NCI-H128 (cell line): ENCODE results near the gene NOS1AP.
"Not testable (repeated sequence)": the region's sequence is repeated elsewhere in the genome, so short reads cannot be mapped to it uniquely, and the experiment has no call there.

Experiments used
- DNase-seq: peaks from one replicate; lab custom pipeline; 2025; ENCODE audit not compliant: unreplicated experiment; lab: John Stamatoyannopoulos, UW

Gene NOS1AP

DNA sequence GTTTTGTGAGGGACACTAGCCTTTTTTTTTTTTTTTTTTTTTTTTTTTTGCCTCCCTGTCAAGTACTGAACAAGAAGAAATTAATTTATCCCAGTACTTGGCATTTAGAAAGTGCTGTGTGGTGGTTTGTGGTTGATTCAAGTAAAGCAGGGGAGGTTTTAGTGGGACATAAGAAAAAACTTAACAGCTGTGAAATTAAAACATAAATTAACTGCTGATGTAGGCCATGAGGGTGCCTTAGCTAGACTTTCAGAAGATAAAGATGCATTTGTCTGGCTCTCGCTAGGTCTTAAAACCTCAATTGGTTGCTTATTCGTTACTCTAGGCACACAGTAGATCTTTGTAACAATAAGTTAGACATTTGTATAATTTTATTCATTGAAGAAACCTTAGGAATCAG lies 254.9 kb downstream of the NOS1AP start:
- DNase-seq: no peak

DNA sequence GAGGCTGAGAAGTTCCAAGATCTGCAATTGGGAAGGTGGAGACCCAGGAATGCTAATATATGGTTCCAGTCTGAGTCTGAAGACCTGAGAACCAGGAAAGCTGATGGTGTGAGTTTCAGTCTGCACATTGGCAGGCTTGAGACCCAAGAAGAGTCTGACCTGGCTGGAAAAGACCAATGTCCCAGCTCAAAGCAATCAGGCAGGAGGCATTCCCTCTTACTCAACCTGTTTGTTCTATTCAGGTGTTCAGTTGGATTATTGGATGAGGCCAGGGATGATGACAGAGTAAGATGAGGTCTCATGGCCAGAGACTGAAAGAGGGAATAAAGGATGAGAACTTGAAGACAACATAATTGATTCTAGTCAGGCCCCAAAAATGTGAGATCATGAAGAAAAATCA lies 257.1 kb downstream of the NOS1AP start:
- no peak for DNase-seq

GRCh38 chr1:162327144-162327787 lies 257.8 kb downstream of the NOS1AP start:
- no peak for DNase-seq

- DNase-seq: no peak
Observed at GRCh38 chr1:162327788-162328165, 258.3 kb downstream of the NOS1AP start.

DNA sequence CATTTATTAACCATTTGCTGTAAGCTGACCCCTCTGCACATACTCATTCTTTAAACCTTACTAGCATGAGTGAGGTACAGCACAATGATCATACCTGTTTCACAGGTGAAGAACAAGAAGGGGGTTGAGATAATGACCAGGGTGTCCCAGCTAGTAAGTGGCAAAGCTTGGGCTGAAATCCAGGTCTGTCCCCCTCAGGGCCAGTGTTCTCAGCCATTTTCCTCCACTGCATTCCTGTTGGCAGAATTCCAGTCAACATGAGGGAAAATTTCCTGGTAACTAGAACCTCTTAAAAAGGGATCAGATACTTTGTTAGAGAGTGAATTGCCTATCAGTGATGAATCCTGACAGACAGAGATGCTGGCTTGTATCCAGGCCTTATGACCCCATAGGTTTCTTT lies 259.0 kb downstream of the NOS1AP start:
- peak; percentile 47 for DNase-seq

DNA sequence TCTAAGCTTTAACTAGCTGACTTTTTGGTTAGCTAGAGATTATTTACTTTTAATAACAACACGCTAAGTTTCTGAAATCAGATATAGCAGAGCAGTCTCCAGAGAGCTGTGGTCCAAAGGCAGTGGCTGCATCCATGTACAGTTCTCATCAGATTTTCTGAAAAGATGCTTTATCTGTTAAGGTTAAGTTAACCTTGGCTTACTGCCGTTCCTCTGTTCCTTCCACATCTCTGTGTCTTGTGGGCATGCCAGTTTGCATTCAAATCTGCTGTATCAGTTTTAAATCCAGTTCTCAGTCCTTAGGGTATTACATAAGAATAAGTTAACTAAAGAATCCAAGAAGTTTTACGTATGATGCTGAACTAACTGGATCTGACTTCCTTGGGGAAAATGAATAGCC lies 260.3 kb downstream of the NOS1AP start:
- DNase-seq: no peak

DNA sequence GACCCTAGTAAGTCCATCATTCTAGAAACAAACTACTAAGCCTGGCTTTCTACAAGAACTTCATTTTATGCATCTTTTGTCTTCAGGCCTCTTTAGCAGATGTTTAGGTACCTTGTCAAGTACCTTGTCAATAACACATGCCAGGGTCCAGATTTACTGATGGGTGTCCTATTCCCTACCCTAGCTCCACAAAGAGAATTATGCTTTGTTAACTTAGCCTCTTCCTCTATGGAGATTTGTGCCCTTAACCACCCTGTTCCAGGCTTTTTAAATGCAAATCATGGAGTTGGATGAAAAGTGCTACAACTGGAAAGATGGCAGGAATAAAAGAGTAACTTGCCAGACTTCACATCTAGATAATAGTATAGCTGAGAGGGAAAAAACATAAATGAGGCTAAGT lies 264.5 kb downstream of the NOS1AP start:
- DNase-seq: no peak

- no peak for DNase-seq
Observed at GRCh38 chr1:162335126-162335525, 265.6 kb downstream of the NOS1AP start.

DNA sequence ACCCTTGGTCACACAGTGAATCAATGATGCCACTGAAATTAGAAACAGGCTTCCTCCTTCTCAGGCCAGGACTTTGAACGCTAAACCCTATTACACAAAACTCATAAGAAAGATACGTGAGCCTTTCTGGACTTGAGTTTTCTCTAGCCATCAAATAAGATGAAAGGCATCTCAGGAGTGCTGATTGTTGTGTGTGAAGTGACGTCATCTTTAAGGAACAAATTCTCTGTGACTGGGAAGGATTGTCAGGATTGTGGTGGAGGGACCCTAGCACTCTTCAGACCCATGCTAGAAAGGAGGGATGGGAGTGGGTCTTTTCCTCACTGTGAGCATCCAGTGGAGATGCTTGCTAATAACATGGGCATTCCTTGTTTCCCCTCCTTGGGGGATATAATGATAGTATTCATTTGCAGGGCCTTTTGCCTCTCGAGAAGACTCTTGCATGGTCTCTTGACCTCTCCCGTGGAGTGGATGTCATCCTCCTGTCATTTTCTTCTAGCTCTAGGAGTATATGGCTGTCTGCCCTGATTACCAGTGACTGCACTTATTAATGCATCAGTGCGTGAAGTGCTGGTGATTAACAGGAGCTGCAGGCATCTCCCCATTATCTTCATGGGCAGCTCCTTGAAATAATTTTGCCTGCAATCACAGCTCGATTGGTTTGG lies 267.3 kb downstream of the NOS1AP start:
- DNase-seq: no peak

DNA sequence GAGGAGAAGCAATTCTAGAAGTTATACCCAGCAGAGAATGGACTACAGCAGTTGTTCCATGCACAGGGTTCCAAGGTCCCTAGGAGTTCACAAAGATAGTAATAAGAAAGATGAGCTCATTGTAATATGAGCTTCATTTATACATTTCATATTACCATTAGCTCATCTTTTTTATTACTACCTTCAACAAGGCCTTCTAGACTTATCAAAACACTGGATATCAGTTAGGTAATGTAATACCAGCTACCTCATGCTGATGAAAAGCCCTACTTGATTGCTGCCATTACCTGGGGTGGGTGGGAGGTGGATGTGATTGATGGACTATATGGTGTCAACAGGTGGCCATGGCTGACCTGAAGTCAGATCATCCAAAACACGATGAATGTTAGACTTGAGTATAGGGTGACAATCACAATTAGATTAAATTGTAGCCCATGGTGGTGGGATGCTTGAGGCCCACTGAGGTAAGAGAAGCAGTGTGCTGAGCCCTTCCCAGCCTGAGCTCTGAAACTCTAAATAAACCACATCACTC lies 273.0 kb downstream of the NOS1AP start:
- no peak for DNase-seq

- DNase-seq: no peak
Observed at GRCh38 chr1:162343470-162343869, 274.0 kb downstream of the NOS1AP start.

DNA sequence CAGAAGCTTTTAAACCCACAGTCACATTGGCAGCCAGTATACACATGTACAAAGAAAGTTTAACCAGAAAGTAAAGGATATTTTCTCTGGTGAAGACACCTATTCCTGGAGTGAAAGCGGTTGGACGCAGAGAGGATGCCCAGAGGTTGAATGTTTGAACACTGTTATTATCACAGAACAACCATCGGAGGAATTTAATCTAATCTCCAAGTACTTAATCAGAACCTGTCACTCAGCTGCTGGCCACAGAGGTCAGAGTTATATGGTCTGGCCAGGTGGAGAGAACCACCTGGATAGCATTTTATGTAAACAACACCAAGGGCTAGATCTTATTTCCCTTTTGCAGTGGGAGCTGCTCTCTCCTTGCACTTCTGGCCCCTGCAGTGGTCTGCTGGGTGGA lies 277.8 kb downstream of the NOS1AP start:
- DNase-seq: no peak

DNA sequence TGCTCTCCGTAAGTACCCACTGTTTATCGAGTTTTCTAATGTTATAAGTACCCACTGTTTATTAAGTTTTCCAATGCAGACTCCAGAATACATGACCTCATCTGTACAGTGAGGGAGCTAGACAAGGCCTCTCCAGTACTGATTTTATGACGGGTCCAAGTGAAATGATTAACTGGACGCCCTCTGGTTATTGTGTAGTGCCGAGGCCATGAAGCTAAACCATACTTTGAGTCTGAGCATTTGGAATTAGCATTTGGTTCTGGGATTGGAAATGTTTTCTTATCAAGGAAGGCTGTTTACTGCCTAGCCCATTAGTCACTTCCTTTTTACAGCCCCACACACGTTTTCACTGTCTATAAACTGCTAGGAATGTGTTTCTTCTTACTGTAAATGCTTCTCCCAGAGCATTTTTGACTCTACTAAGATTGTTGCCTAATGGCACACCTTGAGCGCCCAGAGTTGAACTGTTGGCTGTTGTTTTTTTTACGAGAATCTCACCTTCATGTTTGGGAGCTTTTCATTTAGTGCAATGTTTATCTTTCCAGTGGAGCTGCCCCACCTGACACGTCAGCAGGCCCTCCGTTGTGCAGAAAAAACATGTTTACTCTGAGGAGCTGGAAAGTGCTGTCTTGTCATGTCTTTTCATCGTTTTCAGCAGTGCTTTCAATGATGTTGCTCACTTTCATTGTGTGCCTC lies 280.3 kb downstream of the NOS1AP start:
- DNase-seq: no peak

DNA sequence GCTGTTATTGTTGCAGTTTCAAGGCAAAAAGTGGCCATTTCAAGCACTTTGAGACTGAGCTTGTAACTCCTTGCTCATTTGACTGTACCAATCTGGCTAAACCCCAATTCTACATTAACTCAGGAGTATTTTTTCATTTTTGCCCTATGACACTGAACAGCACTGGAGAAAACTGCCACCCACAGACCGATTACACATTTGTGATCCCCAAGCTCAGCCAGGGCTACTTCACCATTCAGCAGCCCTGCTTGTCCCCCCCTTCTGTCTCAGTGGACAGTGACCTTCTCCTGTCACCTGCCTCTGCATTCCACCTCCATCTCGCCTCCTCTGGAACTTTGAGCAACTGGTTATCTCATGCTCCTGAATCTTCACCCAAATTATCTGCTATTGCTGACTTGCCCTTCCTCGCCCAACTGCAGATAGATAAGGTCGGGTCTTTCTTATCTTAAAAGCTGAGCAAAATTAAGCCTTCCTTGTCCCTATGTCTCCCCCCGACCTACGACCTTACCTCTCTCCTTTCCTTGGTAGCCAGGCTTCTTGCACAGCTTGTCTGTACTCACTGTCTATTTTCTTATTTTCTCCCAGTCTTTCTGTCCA lies 281.9 kb downstream of the NOS1AP start:
- DNase-seq: no peak

GRCh38 chr1:162351874-162352273 lies 282.4 kb downstream of the NOS1AP start:
- not testable (repeated sequence) for DNase-seq

- DNase-seq: no peak
Observed at GRCh38 chr1:162353078-162353477, 283.6 kb downstream of the NOS1AP start.

DNA sequence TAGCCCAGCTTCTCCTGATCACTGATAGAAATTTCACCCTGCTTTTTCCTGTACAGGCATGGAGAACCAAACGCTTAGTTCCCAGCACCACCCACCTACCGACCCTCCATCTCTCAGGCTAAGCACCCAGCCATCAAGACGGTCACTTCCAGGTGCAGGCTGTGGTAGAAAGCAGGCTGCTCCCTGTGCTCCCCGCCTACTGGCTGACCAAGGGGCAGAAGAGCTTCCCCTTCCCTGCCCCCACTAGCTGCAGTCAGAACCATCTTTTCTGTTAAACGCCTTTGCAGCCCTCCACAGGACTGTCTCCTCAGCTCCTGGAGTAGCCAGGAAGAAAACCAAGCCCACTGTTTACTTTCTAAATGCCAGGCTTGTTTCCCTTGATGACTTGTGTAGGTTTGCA lies 284.2 kb downstream of the NOS1AP start:
- no peak for DNase-seq

DNA sequence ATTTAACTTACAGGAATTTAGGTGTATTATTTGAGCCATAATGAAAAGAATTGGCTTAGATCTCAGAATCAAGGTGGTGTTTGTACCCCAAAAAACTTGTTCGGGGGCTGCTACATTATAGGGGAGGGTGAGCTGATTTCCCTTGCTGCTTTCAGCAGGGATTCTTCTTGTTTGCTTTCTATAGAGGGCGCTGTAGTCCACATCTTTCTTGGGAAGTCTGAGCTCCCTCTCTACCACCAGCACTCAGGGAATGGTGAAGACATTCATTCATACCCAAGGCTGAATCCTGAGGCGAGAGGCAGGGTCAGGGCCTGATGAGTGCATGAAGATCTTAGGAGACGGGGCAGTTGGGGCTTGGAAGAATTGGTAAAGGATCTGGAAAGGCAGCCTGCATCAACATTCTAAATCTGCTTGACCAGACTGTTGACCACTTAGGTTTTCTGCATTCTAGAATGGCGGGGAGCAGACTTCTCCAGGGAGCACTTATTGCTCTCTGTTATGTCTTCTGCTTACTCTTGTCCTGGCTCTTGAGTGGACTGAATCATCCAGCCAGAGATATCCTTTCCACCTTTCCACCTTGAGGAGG lies 288.3 kb downstream of the NOS1AP start:
- DNase-seq: no peak

DNA sequence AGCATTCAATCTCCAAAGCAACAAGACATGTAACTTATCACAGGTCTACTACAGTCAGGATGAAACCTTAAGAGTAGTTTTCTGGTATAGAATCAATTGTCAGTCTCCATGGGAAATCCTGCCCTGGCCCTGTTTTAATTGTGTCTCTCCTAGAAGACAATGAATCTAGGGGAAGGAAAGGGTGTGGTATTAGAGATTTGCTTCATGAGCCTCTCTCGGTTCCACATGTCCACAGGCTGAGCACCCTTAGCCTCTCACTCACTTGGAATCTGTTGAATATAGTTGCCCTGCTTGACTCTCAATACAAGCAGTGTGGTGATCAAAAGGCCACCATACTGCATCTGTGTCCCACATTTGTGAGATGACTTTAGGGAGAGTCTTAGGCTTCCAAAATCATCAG lies 289.4 kb downstream of the NOS1AP start:
- no peak for DNase-seq

DNA sequence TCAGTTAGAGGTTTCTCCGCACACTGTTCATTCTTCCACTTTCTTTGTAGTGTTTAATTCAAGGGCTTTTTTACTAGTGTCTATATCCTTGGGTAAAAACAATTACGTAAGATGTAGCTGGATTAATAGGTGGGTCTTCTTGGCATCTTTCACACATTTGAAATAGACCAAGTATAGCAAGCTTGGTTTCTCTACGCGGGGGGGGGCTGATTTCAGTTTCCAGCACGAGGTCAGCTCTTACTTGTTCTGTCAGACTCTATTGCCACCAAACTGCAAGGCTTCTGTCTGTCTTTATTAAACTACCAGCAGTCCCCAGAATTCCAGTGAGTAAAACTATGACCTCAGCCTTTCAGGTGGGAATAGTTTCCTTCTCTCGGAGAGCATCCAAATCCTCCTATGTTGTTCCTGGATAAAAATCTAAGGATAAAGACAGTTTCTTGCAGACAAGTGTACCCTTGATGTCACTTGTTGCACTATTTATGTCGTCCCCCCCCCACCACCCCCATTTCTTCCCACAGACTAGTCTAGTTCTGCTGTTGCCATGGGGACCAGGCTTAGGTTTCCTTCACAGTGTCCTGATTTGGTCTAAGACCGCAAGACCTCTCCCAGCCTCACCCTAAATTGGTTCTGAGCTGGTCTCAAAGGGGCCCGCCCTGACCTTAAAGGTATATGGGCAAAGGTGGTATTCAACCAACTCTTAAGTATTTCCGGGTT lies 290.2 kb downstream of the NOS1AP start:
- no peak for DNase-seq
